HUES6 (cell line): ENCODE data around the gene AHSG.

Experiments used
- H3K27ac ChIP-seq: 2 replicates; pipeline ENCODE4 v1.7.0; 2013; ENCODE audit warnings: low read depth, mild to moderate bottlenecking, low read length, inconsistent platforms
- H3K27me3 ChIP-seq: 2 replicates; pipeline ENCODE4 v1.6.1; 2013; ENCODE audit warnings: low read length; ENCODE audit not compliant: control insufficient read depth, insufficient read depth
- H3K36me3 ChIP-seq: 2 replicates; pipeline ENCODE4 v1.6.1; 2013; ENCODE audit warnings: low read length; ENCODE audit not compliant: control insufficient read depth, insufficient read depth
- H3K4me1 ChIP-seq: 2 replicates; pipeline ENCODE4 v1.6.1; 2013; ENCODE audit warnings: low read length; ENCODE audit not compliant: control insufficient read depth, insufficient read depth
- H3K4me3 ChIP-seq: 2 replicates; pipeline ENCODE4 v1.5.1; 2013; ENCODE audit warnings: low read depth, low read length
- H3K9ac ChIP-seq: one replicate; pipeline ENCODE4 v1.6.1; 2013; ENCODE audit warnings: mild to moderate bottlenecking, low read length
- H3K9me3 ChIP-seq: 2 replicates; pipeline ENCODE4 v1.6.1; 2013; ENCODE audit warnings: low read depth, low read length; ENCODE audit not compliant: control insufficient read depth, insufficient read depth

The AHSG gene

GRCh38 chr3:186669378-186670084 is 56.7 kb downstream of the AHSG start:
- no peak overlapping the region for H3K27ac ChIP-seq
- no peaks in the 10 kb centered on the region for H3K27me3 ChIP-seq
- no peaks in the 10 kb centered on the region for H3K36me3 ChIP-seq
- peaks cover 12% of the 10 kb centered on the region for H3K4me1 ChIP-seq
- no peak overlapping the region for H3K9ac ChIP-seq
- no peak overlapping the region for H3K4me3 ChIP-seq
- H3K9me3 ChIP-seq: no peaks in the 10 kb centered on the region

DNA sequence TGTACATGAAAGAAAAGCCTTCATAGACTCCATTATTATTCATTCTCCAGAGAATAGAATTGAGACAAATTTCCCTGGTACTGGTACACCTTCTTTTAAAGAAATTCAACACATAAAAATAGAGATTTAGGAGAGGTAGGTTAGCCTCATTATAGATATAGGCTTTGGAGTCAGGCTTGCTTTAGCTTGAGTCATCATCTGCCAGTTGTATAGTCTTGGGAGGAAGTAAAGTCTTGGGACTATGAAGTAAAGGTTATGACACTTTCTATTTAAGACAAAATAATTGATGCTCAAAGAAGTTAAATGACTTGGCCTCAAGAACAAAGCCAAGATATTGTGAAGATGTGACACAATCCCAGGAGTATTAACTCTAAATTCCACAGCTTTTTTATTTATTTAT is 57.3 kb downstream of the AHSG start:
- Histone ChIP-seq H3K4me1 (peaks cover 8% of the 10 kb centered on the region), H3K9ac (no peak overlapping the region), H3K9me3 (no peaks in the 10 kb centered on the region), H3K27me3 (no peaks in the 10 kb centered on the region), H3K4me3 (no peak overlapping the region), H3K36me3 (no peaks in the 10 kb centered on the region), H3K27ac (no peak overlapping the region)
